Stimulated activated CD4-positive, alpha-beta T cell treated with anti-CD3 and anti-CD28 coated beads, Interleukin-1b, Interleukin-23, amount 100 ng/mL, for 48 hours (primary cell): ENCODE results near the gene STUM.

Experiments used
- DNase-seq: peaks from one replicate; pipeline ENCODE4 v3.0.0-alpha.2; 2020

Gene STUM

GRCh38 chr1:226656601-226657277 is 108.2 kb downstream of the STUM start:
- no peak for DNase-seq

GRCh38 chr1:226657895-226658545 is 109.5 kb downstream of the STUM start:
- no peak for DNase-seq

GRCh38 chr1:226658546-226659125 is 110.1 kb downstream of the STUM start:
- no peak for DNase-seq
